ENCODE measurements around the gene FAM131C. TPM values are rescaled to one million over a fixed set of nuclear protein-coding genes. Genes with fewer than 3 reads are reported as not detected.

The FAM131C gene, protein sequence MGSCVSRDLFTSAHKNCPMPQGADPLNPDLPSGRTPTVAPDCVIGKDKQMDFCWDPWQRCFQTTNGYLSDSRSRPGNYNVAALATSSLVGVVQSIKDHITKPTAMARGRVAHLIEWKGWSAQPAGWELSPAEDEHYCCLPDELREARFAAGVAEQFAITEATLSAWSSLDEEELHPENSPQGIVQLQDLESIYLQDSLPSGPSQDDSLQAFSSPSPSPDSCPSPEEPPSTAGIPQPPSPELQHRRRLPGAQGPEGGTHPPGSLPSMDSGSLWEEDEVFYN
- total RNA-seq (not detected), polyA plus RNA-seq (0.30 TPM)

DNA sequence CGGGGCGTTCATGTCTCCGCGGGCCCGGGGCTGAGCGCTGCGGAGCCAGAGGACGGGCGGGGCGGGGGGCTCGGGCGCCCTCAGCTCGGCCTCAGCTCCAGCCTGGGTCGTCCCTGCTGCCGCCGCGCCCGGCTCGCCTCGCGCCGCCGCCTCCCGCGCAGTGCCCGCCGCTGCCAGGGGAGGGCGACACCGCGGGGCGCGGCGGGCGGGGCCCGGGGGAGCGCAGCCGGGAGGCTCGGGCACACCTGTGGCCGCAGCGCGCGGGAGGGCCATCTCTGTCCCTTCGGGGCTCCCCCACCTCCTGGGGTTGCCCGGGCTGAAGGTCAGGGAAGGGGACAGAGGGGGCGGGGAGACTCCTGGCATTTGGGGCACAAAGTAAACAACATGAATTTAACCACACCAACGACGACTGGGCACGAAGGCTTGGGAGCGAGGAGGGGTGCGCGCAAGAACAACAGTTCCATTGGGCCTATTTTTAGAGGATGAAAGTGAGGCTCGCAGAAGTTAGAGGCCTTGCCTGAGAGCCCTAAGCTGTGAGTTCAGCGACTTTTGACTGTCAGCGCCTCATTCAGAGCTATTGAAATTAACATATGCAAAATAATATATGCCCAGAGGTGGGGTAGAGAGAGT is at the start of gene FAM131C:
Gene FAM131C, minus strand, starts transcription at position 162 of the 630 bp plus-strand sequence. CDS start 209 bp downstream, outside the sequence.
- H3K27ac ChIP-seq (ENCODE audit: low read depth) = no peak within 1 kb of the TSS
- 4% methylated on average over 54 of the region's 54 CpGs for WGBS
- peak within 1 kb of the TSS; percentile 35 for H3K4me3 ChIP-seq (ENCODE audit: low read depth, low read length)
- no peaks in the 10 kb centered on the region for H3K36me3 ChIP-seq (ENCODE audit: insufficient read depth)
- no peaks in the 10 kb centered on the region for H3K4me1 ChIP-seq (ENCODE audit: insufficient read depth)
- no peak for DNase-seq (ENCODE audit: extremely low spot score)

DNA sequence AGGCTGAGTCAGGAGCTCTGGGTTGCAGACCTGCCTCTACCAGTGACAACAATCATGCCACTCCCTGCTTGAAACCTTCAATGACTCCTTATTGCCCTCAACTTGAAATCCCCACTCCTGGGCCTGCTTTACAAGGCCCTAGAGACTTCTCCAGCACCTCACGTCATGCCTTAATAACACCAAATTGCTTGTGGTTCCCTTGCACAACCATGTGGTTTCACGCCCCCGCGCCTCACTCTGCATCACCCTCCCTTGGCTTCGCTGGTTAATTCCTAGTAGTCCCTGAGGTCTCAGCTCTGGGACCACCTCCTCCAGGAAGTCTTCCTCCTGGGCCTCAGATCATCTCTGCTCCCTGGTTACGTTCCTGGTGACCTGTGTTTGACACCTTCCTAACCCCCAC is 49.5 kb upstream of the FAM131C start:
- Histone ChIP-seq H3K4me3 (ENCODE audit: low read depth, low read length) (no peak overlapping the region), H3K27ac (ENCODE audit: low read depth) (no peak overlapping the region), H3K36me3 (ENCODE audit: insufficient read depth) (no peaks in the 10 kb centered on the region), H3K4me1 (ENCODE audit: insufficient read depth) (no peaks in the 10 kb centered on the region)
- DNase-seq (ENCODE audit: extremely low spot score) = no peak
- 74% methylated on average over 6 of the region's 6 CpGs for WGBS

DNA sequence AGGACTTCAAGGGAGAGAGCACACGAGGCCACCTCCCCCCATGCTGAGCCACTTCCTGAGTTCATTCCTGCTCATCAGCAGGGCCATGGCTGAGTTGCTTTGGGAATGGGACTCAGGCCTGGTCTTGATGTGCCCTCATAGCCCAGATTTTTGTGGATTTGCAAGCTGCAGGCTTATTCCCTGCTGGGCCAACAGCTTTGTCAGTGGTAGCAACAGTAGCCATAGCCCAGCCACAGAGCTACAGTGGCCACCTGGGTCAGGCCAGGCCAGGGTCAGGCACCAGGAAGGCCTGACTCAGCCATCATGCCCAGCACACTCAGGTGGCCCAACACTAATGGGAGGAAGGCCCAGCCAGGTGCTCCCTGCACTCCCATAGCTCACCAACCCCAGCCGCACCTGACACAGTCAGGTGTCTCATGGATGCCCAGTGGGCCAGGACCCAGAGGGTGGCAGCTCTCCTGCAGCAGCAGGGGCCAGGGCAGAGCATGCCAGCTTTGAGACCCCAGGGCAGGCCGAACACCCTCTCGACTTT is 49.0 kb upstream of the FAM131C start:
- WGBS = 82% methylated on average over 4 of the region's 4 CpGs
- Histone ChIP-seq H3K36me3 (ENCODE audit: insufficient read depth) (no peaks in the 10 kb centered on the region), H3K4me1 (ENCODE audit: insufficient read depth) (no peaks in the 10 kb centered on the region), H3K27ac (ENCODE audit: low read depth) (no peak overlapping the region), H3K4me3 (ENCODE audit: low read depth, low read length) (no peak overlapping the region)
- no peak for DNase-seq (ENCODE audit: extremely low spot score)

DNA sequence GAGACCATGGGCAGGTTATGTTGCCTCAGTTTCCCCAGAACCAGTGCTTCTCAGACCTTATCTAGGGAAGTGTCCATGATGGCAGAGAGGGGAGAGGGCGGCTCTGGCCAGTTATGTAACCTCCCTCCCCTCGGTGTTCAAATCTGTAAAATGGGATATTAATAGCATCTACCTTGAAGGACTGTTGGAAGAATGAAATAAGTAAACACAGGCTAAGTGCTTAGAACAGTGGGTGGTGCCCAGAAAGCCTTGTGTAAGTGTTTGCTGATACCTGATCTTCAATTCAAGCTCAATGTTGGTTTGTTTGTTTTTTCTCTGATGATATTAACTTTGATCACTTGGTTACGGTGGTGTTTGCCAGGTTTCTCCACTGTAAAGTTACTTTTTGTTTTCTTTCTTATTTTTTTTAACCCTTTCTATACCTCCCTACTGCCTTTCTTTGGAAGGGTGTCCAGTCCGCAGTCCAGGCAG is 47.5 kb upstream of the FAM131C start:
- Histone ChIP-seq H3K36me3 (ENCODE audit: insufficient read depth) (no peaks in the 10 kb centered on the region), H3K4me1 (ENCODE audit: insufficient read depth) (no peaks in the 10 kb centered on the region), H3K4me3 (ENCODE audit: low read depth, low read length) (no peak overlapping the region), H3K27ac (ENCODE audit: low read depth) (no peak overlapping the region)
- no peak for DNase-seq (ENCODE audit: extremely low spot score)
- WGBS = 70% methylated on average over 4 of the region's 4 CpGs

DNA sequence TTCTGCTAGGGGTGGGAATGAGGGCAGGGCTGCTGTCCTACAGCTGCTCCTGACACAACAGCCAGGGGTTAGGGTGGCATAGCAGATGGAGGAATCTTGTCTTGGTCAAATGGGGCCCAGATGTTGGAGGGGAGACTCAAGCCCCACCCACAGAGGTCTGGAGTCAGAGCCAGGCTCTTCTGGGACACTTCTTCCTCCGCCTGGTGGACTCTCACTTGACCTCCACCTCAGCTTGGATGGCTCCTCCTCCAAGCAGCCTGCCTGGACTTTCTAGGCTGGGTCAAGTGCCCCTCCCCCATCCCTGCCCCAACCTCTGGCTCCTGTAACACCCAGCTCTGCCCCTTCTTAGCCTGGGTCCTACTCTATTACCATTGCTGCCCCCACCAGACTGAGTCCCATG is 47.0 kb upstream of the FAM131C start:
- H3K36me3 ChIP-seq (ENCODE audit: insufficient read depth) = no peaks in the 10 kb centered on the region
- no peak overlapping the region for H3K4me3 ChIP-seq (ENCODE audit: low read depth, low read length)
- H3K4me1 ChIP-seq (ENCODE audit: insufficient read depth) = no peaks in the 10 kb centered on the region
- WGBS = 90% methylated on average over 1 of the region's 1 CpG
- H3K27ac ChIP-seq (ENCODE audit: low read depth) = no peak overlapping the region
- no peak for DNase-seq (ENCODE audit: extremely low spot score)

DNA sequence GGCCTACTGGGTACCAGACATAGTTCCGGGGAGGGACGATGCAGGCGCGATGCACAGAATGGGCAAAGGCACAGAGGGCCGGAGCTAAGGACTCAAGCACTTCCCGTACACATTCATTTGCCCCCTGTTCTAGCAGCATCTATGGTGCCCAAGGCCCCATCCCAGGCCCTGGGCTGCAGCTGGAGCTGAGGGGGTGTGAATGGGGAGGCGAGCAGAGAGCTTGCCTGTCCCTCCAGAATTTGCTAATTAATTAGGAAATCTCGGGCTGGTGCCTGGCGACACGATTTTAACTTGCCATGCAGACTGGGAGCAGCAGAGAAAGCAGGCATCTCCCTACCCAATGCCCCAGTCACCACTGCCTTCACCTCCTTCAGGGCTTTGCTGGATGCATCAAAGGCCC is 46.5 kb upstream of the FAM131C start:
- WGBS = 94% methylated on average over 10 of the region's 10 CpGs
- Histone ChIP-seq H3K4me3 (ENCODE audit: low read depth, low read length) (no peak overlapping the region), H3K4me1 (ENCODE audit: insufficient read depth) (no peaks in the 10 kb centered on the region), H3K27ac (ENCODE audit: low read depth) (no peak overlapping the region), H3K36me3 (ENCODE audit: insufficient read depth) (no peaks in the 10 kb centered on the region)
- DNase-seq (ENCODE audit: extremely low spot score) = no peak

DNA sequence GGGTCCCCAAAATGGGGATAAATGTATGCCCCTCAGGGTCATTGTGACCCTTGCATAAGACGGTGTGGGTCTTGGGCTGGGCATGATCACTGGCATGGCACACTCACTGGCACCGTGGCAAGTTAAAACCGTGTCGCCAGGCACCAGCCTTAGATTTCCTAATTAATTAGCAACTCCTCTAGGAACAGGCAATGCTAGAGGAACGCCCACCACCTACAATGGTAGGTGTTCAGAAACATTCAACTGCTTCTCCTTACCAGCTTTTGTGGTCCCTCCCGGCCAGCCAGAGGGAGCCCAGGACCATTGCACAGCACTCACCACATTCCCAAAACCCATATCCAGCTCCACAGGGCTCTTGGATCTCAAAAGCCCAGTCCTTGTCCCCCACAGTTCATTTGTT is 46.1 kb upstream of the FAM131C start:
- WGBS = 94% methylated on average over 6 of the region's 6 CpGs
- no peak overlapping the region for H3K4me3 ChIP-seq (ENCODE audit: low read depth, low read length)
- no peak for DNase-seq (ENCODE audit: extremely low spot score)
- H3K4me1 ChIP-seq (ENCODE audit: insufficient read depth) = no peaks in the 10 kb centered on the region
- H3K27ac ChIP-seq (ENCODE audit: low read depth) = no peak overlapping the region
- no peaks in the 10 kb centered on the region for H3K36me3 ChIP-seq (ENCODE audit: insufficient read depth)

DNA sequence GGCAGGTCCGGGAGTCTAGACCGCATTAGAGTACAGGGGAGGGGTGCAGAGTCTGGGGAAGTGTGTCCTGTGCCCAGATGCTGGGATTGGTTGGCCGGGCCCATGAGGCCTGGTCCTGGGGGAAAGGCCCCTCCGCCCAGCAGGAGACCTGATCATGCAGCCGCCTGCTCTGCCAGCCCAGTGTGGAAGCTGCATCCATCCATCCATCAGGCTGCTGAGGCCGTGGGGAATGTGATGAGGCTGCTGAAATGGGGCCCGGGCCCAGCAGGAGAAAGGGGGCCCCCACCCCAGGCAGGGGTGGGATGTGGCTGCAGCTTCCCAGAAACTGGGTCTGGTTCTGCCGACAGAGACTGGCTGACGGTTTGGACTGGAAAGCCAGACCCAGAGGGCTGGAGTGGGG is 45.3 kb upstream of the FAM131C start:
- Histone ChIP-seq H3K4me1 (ENCODE audit: insufficient read depth) (no peaks in the 10 kb centered on the region), H3K4me3 (ENCODE audit: low read depth, low read length) (no peak overlapping the region), H3K27ac (ENCODE audit: low read depth) (no peak overlapping the region), H3K36me3 (ENCODE audit: insufficient read depth) (no peaks in the 10 kb centered on the region)
- DNase-seq (ENCODE audit: extremely low spot score) = no peak
- WGBS = 72% methylated on average over 9 of the region's 9 CpGs

DNA sequence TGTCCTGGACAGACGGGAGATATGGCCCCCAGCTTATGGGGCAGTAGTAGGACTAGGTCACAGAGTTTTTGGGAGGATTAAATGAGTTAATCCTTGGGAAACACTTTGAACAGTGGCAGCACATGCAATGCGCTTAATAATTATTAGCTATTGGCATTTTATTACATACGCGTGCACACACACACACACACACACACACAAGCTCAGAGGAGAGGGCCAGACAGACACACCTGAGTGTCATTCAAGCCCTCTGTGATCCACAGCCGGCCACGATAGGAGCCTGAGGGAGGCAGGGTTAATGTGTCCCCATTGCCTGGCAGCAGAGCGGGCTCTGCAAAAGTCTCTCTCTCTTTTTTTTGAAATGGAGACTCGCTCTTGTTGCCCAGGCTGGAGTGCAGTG is 44.5 kb upstream of the FAM131C start:
- Histone ChIP-seq H3K4me1 (ENCODE audit: insufficient read depth) (no peaks in the 10 kb centered on the region), H3K36me3 (ENCODE audit: insufficient read depth) (no peaks in the 10 kb centered on the region), H3K27ac (ENCODE audit: low read depth) (no peak overlapping the region), H3K4me3 (ENCODE audit: low read depth, low read length) (no peak overlapping the region)
- 99% methylated on average over 8 of the region's 8 CpGs for WGBS
- DNase-seq (ENCODE audit: extremely low spot score) = no peak

DNA sequence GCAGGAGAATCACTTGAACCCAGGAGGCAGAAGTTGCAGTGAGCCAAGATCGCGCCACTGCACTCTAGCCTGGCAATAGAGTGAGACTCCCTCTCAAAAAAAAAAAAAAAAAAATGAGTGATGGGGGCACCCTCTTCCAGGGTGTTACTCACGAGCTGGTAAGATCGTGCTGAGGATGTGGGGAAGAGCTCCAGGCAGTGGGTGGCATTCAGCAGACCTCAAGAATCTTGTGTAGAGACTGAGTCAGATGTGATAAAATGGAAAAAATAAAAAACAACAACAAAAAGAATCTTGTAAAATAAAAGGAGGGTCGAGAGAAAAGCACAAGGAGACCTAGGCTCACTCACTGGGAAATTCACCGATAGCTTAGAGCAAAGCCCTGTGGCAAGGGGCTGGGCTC is 43.9 kb upstream of the FAM131C start:
- 81% methylated on average over 6 of the region's 6 CpGs for WGBS
- H3K4me1 ChIP-seq (ENCODE audit: insufficient read depth) = no peaks in the 10 kb centered on the region
- no peak overlapping the region for H3K4me3 ChIP-seq (ENCODE audit: low read depth, low read length)
- no peaks in the 10 kb centered on the region for H3K36me3 ChIP-seq (ENCODE audit: insufficient read depth)
- DNase-seq (ENCODE audit: extremely low spot score) = no peak
- no peak overlapping the region for H3K27ac ChIP-seq (ENCODE audit: low read depth)

DNA sequence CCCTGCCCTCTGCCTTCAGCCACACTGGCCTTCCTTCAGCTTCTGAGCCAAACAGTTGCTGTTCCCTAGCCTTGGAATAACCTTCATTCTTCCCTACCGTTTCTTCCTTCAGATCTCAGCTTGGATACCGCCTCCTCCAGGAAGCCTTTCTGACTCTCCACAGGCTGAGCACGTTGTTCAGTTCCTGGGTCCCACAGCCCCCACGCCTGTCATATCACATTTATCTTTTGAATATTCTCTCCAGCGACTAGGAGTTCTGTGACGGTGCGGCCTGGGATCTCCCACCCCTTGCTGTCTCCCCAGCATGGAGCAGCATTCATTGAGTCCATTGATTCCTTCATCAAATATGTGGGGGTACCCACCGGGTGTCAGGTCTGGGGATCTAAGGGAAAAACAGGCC is 43.2 kb upstream of the FAM131C start:
- DNase-seq (ENCODE audit: extremely low spot score) = no peak
- Histone ChIP-seq H3K4me1 (ENCODE audit: insufficient read depth) (no peaks in the 10 kb centered on the region), H3K27ac (ENCODE audit: low read depth) (no peak overlapping the region), H3K4me3 (ENCODE audit: low read depth, low read length) (no peak overlapping the region), H3K36me3 (ENCODE audit: insufficient read depth) (no peaks in the 10 kb centered on the region)
- WGBS = 85% methylated on average over 8 of the region's 8 CpGs

DNA sequence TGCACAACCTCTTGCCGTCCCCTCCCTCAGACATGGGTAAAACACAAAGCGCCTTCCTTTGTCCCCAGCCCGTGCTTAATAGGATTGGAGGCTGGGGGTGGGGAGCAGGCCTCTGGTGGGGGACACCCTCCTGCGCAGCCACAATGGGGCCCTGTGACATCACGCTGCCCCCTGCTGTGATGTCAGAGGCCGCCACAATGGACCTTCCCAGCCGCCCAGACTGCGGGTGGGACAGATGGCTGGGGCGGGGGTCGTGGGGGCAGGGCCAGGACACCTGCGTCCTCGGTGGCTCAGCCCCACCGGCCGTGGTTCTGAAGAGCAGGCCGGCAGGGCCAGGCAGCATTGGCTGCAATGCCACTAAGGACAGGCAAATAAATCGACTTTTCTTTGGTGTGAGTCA is 42.6 kb upstream of the FAM131C start:
- DNase-seq (ENCODE audit: extremely low spot score) = no peak
- no peak overlapping the region for H3K4me3 ChIP-seq (ENCODE audit: low read depth, low read length)
- no peaks in the 10 kb centered on the region for H3K4me1 ChIP-seq (ENCODE audit: insufficient read depth)
- no peak overlapping the region for H3K27ac ChIP-seq (ENCODE audit: low read depth)
- 71% methylated on average over 16 of the region's 16 CpGs for WGBS
- H3K36me3 ChIP-seq (ENCODE audit: insufficient read depth) = no peaks in the 10 kb centered on the region

DNA sequence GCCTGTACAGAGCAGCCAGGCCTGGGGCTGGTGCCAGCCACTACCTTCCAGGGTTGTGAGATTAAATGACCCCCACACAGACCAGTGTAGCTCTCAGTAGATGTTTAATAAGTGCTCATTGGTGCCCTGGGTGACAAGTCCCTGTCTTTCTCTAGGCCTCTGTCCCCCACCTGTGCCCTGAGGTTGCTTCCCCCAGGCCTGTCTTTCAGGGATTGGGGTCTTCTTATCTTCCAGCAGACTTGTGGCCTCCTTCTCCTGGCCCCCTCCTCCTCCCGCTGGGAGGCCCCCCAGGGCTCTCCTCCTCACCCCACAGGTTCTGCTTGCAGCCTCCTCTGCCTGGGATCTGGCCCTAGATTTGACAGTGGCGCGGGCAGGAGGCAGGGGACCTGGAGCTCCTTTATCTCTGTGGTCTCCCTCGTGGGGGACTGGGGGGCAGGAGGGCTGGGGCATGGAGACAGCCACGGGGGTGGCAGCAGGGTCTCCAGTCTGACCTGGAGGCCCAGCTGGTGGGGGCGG is 42.1 kb upstream of the FAM131C start:
- no peak overlapping the region for H3K4me3 ChIP-seq (ENCODE audit: low read depth, low read length)
- H3K4me1 ChIP-seq (ENCODE audit: insufficient read depth) = no peaks in the 10 kb centered on the region
- DNase-seq (ENCODE audit: extremely low spot score) = no peak
- no peak overlapping the region for H3K27ac ChIP-seq (ENCODE audit: low read depth)
- WGBS = 66% methylated on average over 6 of the region's 6 CpGs
- H3K36me3 ChIP-seq (ENCODE audit: insufficient read depth) = no peaks in the 10 kb centered on the region

All from urinary bladder (tissue), 4 donors.